ENCODE data around the gene TTLL11.

DNA sequence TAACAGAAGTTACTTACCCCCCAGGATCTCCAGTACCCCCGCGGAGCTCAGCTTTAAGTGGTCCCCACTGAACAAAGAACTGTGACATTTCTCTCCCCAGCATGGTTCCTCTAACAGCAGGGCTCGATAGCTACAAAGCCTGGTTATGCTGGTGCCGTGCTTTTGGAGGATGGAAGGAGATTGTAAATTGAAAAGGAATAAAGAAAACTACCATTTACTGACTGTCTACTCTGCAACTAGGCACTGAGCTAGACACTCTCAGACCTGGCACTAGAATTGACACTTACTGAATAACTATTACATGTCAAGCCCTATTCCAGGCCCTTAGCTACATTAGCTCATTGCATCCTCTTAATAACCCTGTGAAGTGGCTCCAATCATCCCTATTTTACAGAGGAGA, 145.3 kb downstream of the TTLL11 start:
- TF ChIP-seq EP300 (IDR thresholded peaks at IDR 0.05) (no peak), POLR2A (IDR thresholded peaks at IDR 0.05) (no peak)
- TF ChIP-seq, protein P1, sequence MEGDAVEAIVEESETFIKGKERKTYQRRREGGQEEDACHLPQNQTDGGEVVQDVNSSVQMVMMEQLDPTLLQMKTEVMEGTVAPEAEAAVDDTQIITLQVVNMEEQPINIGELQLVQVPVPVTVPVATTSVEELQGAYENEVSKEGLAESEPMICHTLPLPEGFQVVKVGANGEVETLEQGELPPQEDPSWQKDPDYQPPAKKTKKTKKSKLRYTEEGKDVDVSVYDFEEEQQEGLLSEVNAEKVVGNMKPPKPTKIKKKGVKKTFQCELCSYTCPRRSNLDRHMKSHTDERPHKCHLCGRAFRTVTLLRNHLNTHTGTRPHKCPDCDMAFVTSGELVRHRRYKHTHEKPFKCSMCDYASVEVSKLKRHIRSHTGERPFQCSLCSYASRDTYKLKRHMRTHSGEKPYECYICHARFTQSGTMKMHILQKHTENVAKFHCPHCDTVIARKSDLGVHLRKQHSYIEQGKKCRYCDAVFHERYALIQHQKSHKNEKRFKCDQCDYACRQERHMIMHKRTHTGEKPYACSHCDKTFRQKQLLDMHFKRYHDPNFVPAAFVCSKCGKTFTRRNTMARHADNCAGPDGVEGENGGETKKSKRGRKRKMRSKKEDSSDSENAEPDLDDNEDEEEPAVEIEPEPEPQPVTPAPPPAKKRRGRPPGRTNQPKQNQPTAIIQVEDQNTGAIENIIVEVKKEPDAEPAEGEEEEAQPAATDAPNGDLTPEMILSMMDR (IDR thresholded peaks at IDR 0.05): no peak

All from tibial nerve (tissue), 4 donors.